Activated CD4-positive, CD25-positive, alpha-beta regulatory T cell (primary cell): ENCODE data around the gene TNKS2.
"Not testable (repeated sequence)": the region's sequence is repeated elsewhere in the genome, so short reads cannot be mapped to it uniquely, and the experiment has no call there.

Source experiments
- DNase-seq, 4 experiments: peaks; one replicate each; lab custom pipeline; 2025; lab: John Stamatoyannopoulos, UW

The TNKS2 gene

DNA sequence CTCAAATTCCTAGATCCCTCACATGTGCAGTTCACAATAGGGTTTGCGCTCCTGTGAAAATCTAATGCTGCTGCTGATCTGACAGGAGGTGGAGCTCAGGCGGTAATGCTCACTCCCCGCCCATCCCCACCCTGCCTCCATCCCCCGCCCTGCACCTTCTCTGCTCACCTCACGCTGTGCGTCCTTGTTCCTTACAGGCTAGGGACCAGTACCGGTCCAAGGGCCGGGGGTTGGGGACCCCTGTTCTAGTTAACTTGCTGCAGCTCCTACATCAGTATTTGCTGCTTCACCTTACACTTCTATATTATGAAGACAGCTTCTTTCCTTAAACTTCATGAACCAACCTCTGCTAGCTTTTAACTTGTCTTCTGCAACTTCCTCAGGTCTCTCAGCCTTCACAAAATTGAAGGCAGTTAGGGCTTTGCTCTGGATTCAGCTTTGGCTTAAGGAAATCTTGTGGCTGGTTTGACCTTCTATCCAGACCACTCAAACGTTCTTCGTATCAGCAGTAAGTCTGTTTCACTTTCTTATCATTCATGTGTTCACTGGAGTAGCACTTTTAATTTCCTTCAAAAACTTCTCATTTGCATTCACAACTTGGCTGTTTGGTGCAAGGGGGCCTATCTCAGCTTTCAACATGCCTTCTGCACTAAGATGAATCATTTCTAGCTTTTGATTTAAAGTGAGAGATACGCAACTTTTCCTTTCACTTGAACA, 1.7 kb upstream of the TNKS2 start:
- peak in 3 of 4 experiments; percentile 3 to 28 (median 24) for DNase-seq

- DNase-seq, result no peak
Observed at GRCh38 chr10:91797048-91797690, 1.1 kb upstream of the TNKS2 start.

DNA sequence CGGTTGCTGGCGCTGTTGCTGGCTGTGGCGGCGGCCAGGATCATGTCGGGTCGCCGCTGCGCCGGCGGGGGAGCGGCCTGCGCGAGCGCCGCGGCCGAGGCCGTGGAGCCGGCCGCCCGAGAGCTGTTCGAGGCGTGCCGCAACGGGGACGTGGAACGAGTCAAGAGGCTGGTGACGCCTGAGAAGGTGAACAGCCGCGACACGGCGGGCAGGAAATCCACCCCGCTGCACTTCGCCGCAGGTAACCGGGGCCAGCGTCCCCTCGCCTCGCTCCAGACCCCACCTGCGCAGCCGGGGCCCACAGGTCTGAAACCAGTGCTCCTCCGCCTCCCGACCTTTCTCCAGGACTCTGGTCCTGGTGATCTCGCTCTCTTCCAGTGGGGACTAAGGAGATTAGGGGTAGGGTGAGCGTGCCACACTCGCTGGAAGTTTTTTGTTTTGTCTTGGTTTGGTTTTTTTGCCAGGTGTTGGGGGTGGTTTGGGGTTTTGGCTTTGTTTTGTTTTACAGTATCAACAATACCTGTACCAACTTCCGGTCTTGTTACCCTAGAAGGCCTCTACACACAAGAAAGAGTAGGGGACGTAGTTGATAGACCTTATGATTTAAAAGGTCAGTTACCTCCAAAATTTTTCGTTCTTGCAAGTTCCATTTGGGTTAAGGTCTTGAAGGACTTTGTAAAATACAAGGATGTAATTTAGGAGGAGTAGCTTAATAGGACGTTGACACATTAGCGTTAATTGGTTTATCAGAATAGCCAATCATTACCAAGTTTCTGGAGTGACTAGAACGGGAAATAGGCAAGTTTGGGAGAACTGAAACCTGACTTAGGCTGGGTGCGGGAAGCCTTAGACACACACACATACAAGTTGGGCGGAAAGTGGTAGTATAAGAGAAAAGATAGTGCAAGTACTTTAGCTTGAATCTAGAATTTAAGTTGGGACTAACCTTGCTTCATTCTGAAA, 704 bp downstream of the TNKS2 start:
- peak in 2 of 4 experiments; percentile 41 to 47 for DNase-seq

DNA sequence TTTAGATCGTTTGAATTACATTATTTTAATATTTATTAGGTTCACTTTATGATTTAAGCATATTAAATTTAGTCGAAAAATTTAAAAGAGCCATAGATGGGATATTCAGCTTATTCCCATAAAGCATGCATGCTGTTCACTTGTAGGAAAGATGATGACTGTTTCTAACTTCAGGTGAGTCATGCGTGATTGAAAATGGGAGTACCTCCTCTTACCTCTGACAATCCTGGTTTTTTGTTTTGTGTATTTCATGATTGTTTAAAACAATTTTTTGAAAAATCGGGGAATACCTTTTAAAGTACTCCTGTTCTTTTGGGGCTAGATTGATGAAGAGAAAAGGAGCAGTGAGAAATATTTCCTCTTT, 1.4 kb downstream of the TNKS2 start:
- no peak for DNase-seq

GRCh38 chr10:91800182-91800581, 2.0 kb downstream of the TNKS2 start:
- DNase-seq, result no peak

DNA sequence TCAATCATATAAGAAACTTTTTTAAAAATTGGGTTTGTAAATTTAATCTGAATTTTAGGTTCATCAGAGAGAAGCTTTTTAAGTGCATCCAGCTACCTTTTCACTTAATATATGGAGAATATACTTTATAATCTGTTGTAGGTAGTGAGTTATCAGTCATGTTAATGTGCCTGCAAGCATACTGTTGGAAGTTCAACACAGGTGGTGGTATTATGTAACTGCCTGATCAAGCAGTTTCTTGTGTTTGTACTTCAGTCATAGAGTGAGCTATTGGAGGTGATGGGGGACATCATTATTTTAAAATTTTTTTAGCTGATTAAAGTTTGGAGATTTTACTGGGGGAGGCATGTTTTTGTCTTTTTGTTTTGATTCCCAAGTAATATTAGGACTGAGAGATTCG, 2.5 kb downstream of the TNKS2 start:
- DNase-seq, result no peak

DNA sequence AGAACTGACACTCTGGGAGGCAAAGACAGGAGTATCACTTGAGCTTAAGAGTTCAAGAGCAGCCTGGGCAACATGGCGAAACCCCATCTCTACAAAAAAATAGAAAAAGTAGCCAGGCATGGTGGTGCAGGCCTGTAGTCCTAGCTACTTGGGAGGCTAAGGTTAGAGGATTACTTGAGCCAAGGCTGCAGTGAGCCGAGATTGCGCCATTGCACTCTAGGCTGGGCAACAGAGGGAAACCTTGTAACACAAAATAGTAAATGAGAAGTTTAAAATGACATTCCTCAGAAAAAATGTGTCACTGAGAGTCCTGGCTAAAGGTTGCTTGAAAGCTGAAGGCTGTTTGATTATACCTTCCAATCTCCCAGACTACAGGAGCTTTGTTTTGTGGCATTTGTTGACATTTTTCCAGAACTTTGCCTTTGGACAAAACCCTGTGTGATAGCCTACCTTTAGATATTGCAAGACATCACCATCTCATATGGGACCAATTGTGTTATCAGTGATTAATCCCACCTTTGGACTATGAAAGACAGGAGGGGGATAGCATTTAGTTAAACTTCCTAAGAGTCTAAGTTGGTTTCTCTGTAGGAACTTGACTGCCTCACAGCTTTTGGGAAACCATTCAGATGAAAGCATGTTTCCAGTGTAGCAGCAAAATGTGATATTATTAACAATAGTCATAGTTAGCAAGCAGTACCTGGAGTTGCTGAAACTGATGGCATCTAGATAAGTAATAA, 5.3 kb downstream of the TNKS2 start:
- DNase-seq, result no peak

DNA sequence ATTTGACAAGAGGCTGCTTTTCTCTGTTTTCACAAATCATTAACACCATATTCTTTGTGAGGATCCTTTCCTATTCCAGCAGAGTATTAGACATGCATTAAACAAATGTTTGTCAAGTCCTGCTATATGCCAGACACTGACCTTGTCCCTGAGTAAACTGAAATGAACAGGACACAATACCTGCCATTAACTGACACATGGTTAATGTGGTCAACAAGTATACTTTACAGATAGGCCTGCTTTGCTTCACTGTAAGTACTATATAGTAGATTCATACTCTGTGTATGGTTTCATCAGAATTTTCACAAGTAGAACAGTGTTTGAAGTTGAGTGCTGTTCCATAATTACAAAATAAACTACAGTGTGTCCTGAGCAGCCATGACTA, 5.9 kb downstream of the TNKS2 start:
- DNase-seq, result no peak

GRCh38 chr10:91805110-91805838, 7.0 kb downstream of the TNKS2 start:
- DNase-seq, result no peak

- not testable (repeated sequence) for DNase-seq
Observed at GRCh38 chr10:91807264-91807663, 9.0 kb downstream of the TNKS2 start.

DNA sequence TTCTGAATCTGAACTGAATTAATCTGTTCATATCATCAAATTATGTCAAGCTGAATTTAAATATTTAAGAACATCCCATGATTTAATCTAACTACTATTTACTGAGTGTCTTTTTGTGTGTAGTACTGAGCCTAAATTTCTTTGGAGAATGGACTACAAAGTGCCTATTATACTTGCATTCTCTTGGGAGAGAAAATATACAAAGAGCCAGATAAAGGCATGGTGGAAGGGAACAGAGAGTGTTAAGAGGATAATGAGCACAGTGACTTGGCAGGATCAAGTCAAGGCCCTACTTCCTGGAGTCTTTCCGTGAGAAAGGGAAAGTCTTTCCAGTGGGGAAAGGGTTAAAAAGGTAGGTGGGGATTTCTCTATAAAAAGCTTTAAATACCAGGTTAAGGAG, 15.0 kb downstream of the TNKS2 start:
- DNase-seq, result no peak

DNA sequence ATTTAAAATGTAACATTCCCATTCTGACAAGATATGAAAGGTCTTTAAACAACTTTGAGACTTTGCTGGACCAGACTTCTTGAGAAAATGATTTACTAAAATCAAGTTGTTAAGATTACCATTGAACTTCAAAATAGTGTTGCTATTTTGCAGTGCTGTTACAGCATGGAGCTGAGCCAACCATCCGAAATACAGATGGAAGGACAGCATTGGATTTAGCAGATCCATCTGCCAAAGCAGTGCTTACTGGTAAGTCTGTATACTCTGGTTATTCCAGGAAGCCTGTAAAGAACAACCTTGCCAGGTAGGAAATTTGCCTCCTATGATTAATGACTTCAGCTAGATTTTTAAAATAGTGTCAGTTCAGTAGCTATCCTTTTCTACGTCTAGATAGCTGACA, 18.8 kb downstream of the TNKS2 start:
- no peak for DNase-seq

GRCh38 chr10:91820144-91820543, 21.9 kb downstream of the TNKS2 start:
- no peak for DNase-seq

DNA sequence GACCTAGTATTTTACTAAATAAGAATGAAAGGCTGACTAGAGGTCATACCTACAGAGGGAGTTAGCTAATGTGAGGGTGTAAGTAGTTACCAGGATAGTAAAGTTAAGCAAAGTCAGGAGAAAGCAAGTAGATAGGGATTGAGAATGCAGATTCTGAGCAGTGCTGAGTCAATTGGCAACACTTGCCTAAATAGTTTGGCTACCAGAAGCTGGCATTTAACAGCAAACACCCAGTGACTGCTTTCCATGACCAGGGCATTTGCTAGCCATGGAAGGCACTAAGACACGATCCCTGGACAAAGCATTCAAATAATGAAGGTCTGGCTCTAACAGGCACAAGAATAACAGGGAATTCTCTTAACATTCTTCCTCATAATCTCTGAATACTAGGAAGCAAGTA, 25.9 kb downstream of the TNKS2 start:
- no peak for DNase-seq

GRCh38 chr10:91829268-91829667, 31.0 kb downstream of the TNKS2 start:
- no peak for DNase-seq

- no peak for DNase-seq
Observed at GRCh38 chr10:91838199-91838598, 40.0 kb downstream of the TNKS2 start.

- DNase-seq, result no peak
Observed at GRCh38 chr10:91843083-91843482, 44.9 kb downstream of the TNKS2 start.

GRCh38 chr10:91856637-91857036, 58.4 kb downstream of the TNKS2 start:
- no peak for DNase-seq

DNA sequence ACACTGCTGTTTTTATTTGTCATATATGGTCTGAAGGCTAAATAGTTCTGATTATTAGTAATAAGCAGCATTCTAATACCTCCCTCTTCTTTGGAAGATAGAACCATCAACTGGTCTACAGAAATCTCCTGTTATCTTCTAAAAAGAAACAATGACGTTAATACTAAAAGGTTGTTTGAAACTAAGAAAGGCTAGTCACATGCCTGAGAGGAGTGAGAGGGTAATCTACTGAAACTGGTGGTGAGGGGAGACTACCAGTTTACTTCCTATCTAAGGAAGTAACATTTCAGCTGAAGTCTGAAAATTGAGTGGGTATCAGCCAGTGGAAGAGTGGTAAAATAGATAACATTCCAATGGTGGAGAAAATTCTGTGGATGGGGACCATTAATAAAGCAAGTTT, 62.7 kb downstream of the TNKS2 start:
- no peak for DNase-seq

DNA sequence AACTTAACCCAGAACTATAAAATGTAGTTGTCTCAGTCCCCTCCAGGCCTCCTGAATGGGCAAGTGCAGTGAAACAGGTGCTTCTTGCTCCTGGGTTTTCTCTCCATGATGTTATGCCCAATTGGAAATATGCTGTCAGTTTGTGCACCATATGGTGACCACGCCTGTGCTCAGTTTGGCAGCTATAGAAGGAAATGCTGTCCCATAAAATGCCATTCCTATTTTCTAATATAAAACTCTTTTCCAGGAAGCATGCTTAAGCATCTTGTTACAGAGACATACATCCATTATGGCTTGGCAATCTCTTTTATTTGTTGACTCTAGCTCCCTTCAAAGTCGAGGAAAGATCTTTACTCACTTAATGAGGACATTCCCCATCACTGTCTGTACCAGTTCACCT, 65.9 kb downstream of the TNKS2 start:
- no peak for DNase-seq

- DNase-seq, result no peak
Observed at GRCh38 chr10:91864744-91865143, 66.5 kb downstream of the TNKS2 start.
